Hematopoietic multipotent progenitor cell treated with erythropoietin and hydrocortisone succinate and interleukin-3 and kit ligand, for 8 days (in vitro differentiated cells): ENCODE measurements around the gene CCDC97.
"Not testable (repeated sequence)": the region's sequence is repeated elsewhere in the genome, so short reads cannot be mapped to it uniquely, and the experiment has no call there.

Source experiments
- DNase-seq: peaks from one replicate; pipeline ENCODE4 v3.0.0-alpha.2; 2015

CCDC97 gene

GRCh38 chr19:41341669-41342490 lies 31.9 kb downstream of the CCDC97 start:
- DNase-seq, result no peak

- no peak for DNase-seq
These were observed 34.2 kb downstream of the CCDC97 start for GRCh38 chr19:41344162-41344561.

DNA sequence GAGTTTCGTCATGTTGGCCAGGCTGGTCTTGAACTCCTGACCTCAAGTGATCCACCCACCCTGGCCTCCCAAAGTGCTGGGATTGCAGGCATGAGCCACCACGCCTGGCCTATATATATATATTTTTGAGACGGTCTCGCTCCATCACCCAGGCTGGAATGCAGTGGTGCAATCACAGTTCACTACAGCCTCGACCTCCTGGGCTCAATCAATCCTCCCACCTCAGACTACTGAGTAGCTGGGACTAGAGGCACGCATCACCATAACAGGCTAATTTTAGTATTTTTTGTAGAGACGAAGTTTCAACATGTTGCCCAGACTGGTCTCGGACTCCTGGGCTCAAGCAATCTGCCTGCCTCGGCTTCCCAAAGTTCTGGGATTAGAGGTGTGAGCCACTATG lies 36.9 kb downstream of the CCDC97 start:
- DNase-seq, result not testable (repeated sequence)

- peak; percentile 86 for DNase-seq
These were observed 40.9 kb downstream of the CCDC97 start for GRCh38 chr19:41350735-41351338.

DNA sequence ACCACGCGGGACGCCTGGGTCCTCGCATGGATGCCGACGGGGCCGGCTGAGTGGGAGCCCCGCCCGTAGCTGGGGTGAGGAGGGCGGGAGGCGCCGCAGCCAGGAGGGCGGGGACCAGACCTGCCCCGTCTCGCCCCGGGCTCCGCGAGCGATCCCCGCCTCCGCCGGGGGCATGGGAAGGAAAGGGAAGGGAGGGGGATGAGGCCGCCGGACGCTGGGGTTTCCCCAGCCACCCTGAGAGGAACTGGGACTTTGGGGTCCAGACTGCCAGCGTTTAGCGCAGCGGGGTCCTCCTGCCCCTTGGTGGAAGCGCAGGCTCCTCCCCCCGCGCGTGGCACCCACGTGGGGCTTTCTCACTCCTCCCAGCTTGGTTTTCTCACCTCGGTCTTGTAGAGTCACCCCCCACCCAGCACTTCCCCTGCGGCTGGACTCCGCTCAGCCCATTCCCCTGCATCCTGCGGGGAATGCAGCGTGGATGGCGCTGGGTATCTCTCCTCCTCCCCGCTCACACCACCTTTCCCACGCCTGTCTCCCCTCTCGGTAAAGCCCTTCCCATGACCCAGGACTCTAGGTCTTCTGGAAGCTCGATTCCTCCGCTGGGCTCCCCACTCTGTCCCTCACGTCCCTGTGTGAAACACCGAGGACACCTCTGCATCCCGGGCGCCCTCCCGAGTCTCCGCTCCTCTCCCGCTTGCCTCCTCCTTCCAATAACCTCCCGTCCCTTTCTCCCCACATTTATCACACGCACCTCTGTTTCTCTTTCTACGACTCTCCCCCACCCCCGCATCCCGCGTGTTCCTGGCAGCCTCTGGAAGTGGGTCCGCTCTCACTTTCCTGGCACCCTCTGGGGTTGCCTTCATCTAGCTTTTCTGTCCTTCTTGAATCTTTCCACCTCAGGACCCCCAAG lies 41.6 kb downstream of the CCDC97 start:
- DNase-seq, result peak; percentile 73

DNA sequence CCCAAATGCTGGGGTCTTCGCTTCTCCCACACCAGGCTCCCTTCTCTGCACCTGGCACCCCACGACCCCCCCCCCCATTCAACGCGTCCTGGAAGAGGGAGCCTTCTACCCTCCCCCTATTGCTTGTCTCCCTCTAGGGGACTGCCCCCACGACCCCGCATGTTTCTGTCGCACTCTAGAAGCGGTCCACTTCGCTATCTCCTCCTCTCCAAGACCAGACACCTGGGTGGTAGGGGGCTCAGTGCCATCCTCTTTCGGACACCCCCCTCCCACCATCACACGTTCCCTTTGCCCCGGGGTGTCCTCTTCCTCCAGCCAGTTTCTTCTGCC lies 42.3 kb downstream of the CCDC97 start:
- DNase-seq, result no peak

- peak; percentile 75 for DNase-seq
These were observed 42.9 kb downstream of the CCDC97 start for GRCh38 chr19:41352609-41353465.

DNA sequence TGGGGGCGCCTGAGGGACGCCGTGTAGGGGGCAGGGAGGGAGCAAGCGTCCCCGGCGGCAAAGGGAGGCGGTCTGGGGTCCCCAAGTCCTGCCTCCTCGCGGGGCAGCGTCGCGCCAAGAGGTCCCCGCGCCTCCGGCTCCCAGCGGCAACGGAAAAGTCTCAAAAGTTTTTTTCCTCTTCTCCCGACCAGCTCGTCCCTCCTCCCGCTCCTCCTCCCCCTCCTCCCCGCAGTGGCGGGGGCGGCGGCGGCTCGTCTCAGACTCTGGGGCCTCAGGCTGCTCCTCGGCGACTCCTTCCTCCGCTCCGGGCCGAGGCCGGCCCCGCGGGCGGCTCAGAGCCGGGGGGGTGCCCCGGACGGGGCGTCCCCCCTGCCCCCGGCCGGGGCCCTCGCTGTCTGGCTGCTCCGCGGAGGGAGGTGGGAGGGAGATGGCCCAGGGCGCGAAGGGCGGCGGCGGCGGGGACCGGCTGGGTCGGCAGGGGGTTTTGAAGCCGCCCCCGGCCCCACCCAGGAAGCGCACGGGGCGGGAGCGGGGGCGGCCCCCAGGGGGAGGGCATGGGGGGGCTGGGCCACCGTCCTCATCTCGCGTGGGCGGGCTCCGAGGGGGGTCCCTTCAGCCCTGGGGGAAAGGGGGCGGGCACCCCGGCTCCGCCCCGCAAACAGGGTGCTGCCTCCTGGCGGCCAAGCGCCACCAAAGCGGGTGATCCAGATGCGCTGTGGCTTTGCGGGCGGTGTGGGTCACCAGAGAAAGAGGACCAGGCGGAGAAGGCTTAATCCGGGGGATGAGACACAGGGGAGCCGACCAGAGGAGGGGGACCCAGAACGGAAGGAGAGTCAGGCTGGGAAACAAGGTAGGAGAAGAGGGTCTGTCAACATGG lies 43.7 kb downstream of the CCDC97 start, which contains the start of gene TGFB1:
TGFB1 (minus strand) TSS at position 457 of the 877 bp plus-strand sequence. CDS start 878 bp downstream, outside the sequence.
- peak; percentile 87 for DNase-seq

DNA sequence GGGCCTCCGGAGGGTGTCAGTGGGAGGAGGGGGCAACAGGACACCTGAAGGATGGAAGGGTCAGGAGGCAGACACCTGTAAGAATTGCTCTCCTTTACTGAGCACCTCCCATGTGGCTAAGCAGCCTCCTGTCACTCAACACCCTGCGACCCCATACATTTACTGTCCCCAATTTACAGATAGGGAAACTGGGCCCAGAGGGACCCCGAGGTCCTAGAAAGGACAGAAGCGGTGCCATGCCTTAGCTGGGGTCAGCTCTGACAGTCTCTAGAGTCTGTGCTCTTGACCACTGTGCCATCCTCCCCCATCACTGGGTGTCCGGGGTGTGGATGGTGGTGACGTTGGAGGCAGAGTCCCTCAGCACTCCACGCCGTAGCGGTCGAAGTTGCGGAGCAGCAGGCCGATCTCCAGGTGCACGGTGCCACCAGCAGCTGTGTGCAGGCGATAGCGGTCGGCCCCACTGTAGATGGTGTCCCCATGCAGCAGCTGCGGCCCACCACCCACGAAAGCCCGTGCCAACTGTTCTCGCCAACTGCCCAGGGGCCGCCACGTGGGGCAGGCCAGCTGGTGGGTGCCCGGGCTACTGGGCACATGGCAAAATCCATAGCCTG lies 44.5 kb downstream of the CCDC97 start:
- DNase-seq, result no peak

DNA sequence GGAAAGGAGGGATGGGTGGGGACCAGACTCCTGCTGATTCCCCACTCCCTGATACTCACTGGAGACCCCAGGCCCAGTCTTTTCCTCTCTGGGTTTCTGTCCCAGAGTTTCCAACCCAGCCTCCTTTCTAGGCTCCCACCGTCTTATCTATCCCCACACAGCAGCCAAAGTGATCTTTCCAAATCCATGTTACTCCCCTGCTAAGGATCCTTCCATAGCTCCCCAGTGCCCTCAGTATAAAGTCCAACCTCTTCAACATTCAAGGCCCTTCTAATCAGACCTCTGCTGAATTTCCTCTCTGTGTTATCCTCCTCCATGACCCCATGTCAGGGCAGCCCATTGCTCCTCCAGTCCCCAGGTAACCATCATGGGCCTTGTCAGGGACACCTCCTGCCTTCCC lies 45.1 kb downstream of the CCDC97 start:
- no peak for DNase-seq

DNA sequence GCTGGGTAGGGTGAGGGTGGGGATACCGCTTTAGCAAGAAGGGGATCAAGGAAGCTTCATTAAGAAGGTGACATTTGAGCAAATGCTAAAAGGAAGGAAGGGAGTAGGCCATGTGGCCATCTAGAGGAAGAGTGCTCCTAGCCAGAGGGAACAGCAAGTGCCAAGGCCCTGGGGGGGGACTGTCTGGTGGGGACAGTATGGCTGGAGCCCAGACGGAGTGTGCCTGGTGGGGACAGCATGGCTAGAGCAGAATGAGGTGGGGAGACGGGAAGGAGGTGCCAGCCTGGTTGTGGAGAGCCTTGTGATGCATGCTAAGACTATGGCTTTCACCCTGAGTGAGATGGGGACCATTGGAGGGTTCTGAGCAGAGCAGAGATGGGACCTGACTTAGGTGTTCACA lies 45.8 kb downstream of the CCDC97 start:
- no peak for DNase-seq

DNA sequence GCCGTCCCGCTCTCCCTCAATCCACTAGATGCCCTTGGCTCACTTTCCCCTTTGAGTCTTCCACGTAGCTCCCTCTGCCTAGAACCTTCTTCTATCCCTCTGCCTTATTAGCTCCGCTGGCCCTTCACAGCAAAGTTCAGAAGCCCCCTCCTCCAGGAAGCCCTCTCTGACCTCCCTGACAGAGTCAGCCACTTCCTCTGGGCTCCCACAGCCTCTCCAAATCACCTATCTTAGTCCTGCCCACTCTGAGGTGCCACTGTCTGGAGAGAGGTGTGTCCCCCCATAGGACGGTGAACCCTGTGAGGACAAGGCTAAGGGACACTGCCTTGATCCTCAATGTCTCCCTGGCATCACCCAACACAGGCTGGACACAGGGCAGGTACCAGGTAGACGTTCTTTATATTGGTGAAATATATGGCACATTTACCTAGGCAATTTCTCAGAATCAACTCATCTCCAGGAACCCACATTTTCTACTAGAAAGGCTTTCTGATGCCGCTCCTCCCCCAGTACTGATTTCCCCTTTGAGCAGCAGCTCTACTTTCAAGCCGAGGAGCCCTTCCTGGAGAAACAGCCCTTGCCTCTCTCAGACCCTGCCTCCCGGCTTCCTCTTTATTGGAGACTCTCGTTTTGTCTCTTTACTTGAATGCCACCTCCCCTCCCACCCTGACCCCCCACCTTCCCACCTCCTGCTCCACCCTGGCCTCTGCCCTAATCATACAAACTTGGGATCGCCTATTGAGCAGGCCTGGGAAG lies 47.2 kb downstream of the CCDC97 start:
- DNase-seq, result no peak

- DNase-seq, result no peak
These were observed 47.8 kb downstream of the CCDC97 start for GRCh38 chr19:41357746-41358145.

DNA sequence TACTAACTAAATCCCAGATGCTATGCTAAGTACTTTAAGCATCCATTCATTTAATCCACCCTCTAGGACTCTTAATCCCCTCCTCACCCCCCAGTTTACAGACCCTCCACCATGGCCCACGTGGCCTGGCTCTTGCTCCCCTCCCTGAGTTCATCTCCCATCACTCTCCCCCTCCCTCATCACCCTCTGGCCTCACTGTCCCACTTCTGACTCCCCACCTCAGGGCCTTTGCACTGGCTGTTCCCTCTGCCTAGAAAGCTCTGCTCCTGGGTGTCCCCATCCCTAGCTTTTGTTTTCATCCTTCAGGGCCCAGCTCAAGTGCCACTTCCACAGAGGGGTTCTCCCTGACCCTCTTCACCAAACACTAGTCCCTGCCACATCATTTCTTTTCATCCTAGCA lies 49.8 kb downstream of the CCDC97 start:
- no peak for DNase-seq

- DNase-seq, result no peak
These were observed 52.3 kb downstream of the CCDC97 start for GRCh38 chr19:41362143-41362847.

DNA sequence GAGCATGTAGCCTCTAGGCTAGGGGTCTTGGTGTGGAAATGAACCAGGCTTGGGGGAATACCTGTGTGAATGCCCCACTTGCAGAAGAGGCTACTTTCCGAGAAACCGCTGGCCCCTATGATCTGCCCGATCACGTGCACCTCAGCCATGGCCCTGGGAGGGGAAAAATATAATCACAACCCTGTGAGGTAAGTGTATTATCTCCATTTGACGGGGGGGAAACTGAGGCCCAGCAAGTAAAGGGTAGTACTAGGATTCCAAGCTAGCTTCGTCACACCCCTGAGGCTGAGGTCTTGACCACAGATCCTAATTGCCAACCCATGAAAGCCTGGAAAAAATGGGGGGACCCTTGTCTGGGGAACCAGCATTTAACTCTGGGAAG lies 53.4 kb downstream of the CCDC97 start:
- DNase-seq, result no peak

DNA sequence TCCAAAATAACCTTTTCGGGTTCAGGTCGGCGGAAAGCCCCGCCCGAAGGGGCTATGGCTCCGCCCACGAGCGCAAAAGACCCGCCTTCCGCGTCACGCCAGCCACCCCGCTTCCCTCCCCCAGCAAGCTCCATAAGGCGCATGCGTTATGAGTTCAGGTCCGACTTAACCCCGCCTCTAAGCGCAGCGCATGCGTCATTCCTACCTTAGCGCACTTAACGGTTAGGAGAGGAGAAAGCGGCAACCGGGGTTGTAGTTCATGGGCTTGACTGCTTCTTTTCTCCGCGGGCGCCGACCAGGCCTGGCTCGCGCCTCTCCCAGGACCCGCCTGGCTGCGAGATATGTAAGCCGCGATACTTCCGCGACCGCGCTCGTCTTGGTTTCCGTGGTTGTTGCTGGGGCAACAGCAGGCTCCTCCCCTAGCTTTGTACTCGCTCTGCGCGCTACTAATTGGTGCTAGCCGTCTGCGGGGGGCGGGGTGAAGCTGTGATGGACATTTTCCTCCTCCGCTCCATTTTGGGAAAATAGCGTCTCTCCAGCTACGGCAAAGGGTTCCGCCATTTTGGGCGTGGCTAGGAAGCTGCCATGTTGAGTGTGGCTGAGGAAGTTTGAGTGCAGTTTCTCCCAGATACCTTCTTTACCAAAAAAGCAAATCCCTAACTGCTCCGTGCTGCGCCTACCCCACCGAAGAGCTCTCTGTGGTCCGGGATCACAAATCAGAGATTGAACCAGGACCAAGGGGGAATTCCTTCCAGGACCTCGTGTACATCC lies 54.0 kb downstream of the CCDC97 start, which contains the start of gene B9D2:
B9D2 (minus strand) TSS at position 397 of the 771 bp plus-strand sequence. CDS start 630 bp downstream, outside the sequence.
- DNase-seq, result peak; percentile 98

DNA sequence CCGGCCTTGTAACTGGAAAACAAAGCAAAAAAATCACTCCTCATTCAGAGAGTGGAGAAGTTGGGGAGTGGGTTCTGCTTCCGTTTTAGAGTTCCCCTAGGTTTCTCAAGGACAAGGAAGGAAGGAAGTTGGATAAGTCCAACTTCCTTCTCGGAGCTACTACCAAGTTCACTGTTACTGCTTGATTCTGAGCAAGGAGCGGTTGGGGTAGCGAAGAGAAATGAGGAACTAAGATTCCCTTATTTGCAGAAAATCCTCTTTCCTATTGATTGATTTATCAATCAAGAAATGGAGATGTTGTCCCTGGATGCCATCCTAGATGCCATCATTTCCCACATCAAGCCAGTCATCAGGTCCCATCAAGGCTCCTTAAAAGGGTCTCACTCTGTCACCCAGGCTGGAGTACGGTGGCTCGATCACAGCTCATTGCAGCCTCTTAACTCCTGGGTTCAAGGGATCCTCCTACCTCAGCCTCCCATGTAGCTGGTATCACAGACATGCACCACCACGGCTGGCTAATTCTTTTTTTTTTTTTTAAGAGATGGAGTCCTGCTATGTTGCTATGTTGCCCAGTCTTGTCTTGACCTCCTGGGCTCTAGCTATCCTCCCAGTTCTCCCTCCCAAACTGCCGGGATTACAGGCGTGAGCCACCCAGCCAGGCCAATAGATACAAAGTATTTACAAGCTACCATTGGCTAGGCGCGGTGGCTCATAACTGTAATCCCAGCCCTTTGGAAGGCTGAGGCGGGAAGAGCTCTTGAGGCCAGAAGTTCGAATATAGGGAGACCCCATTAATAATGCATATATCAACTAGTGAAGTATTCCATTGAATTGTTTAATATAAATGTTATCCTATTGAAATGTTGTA lies 54.8 kb downstream of the CCDC97 start:
- DNase-seq, result no peak
